ENCODE results near the gene YARS1. TPM values are rescaled to one million over a fixed set of nuclear protein-coding genes. Genes with fewer than 3 reads are reported as not detected.

The YARS1 gene
- total RNA-seq, 1 donor from 2014 or later, result 219 TPM

DNA sequence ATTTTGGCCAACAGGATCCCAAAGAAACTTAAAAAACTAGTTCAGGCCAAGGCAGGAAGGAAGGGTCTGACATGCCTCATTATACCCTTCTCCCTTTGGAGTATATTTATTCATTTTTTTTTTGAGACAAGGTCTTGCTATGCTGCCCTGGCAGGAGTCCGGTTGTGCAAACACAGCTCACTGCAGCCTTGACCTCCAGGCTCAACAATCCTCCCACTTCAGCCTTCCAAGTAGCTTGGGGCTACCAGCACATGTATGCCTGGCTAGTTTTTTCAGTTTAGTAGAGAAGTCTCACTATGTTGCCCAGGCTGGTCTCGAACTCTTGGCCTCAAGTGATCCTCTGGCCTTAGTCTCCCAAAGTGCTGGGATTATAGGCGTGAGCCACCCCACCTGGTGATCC lies 5.2 kb downstream of the YARS1 start:
- Histone ChIP-seq H3K79me2 (ENCODE audit: insufficient read depth, low read length) (peaks cover 95% of the 10 kb centered on the region), H4K20me1 (ENCODE audit: insufficient read depth, low read length) (peaks cover 54% of the 10 kb centered on the region), H3K27ac (ENCODE audit: low read depth, low read length) (no peak overlapping the region), H3K4me1 (ENCODE audit: insufficient read depth, low read length) (peaks cover 19% of the 10 kb centered on the region), H3K4me2 (ENCODE audit: low read length) (no peak overlapping the region), H3K36me3 (ENCODE audit: insufficient read depth, low read length) (peaks cover 24% of the 10 kb centered on the region), H3K4me3 (ENCODE audit: insufficient read depth, low read depth, low read length) (no peak overlapping the region), H3K9me3 (ENCODE audit: insufficient read depth, low read depth, low read length) (no peaks in the 10 kb centered on the region), H3K27me3 (ENCODE audit: insufficient read depth, low read length) (no peaks in the 10 kb centered on the region), H2AFZ (ENCODE audit: low read depth, low read length) (no peak overlapping the region), H3K9ac (ENCODE audit: low read length) (no peak overlapping the region)
- TF ChIP-seq, protein P1, sequence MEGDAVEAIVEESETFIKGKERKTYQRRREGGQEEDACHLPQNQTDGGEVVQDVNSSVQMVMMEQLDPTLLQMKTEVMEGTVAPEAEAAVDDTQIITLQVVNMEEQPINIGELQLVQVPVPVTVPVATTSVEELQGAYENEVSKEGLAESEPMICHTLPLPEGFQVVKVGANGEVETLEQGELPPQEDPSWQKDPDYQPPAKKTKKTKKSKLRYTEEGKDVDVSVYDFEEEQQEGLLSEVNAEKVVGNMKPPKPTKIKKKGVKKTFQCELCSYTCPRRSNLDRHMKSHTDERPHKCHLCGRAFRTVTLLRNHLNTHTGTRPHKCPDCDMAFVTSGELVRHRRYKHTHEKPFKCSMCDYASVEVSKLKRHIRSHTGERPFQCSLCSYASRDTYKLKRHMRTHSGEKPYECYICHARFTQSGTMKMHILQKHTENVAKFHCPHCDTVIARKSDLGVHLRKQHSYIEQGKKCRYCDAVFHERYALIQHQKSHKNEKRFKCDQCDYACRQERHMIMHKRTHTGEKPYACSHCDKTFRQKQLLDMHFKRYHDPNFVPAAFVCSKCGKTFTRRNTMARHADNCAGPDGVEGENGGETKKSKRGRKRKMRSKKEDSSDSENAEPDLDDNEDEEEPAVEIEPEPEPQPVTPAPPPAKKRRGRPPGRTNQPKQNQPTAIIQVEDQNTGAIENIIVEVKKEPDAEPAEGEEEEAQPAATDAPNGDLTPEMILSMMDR (IDR thresholded peaks at IDR 0.05; ENCODE audit: insufficient read depth, low read depth, low read length), result no peak
- no peak for TF ChIP-seq EZH2 (IDR thresholded peaks at IDR 0.05; ENCODE audit: insufficient read depth, low read length)
- H3K36me3 Mint-ChIP-seq (ENCODE audit: low read depth, unreplicated experiment), result peaks cover 26% of the 10 kb centered on the region
- no peaks in the 10 kb centered on the region for H3K27me3 Mint-ChIP-seq (ENCODE audit: low read depth, unreplicated experiment)
- no peak overlapping the region for H3K4me3 Mint-ChIP-seq (ENCODE audit: unreplicated experiment)
- DNase-seq (ENCODE audit: low read depth), result no peak
- peaks cover 17% of the 10 kb centered on the region for H3K4me1 Mint-ChIP-seq (ENCODE audit: low read depth, unreplicated experiment)
- FAIRE-seq, result no peak
- H3K27ac Mint-ChIP-seq (ENCODE audit: unreplicated experiment), result no peak overlapping the region
- H3K9me3 Mint-ChIP-seq (ENCODE audit: unreplicated experiment), result no peaks in the 10 kb centered on the region

DNA sequence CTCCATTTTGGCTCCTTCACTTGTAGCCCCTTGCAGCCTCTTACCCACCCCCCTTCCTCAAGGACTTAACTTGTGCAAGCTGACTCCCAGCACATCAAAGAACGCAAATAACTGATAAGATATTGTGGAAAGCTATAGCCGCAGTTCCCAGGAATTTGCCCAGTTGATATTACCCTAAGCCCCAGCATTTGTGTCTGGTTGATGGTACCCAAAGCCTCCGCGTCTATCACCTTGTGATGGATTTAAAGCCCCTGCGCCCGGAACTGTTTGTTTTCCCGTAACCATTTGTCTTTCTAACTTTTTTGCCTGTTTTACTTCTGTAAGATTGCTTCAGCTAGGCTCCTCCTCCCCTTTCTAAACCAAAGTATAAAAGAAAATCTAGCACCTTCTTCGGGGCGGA lies 5.9 kb downstream of the YARS1 start:
- TF ChIP-seq EZH2 (IDR thresholded peaks at IDR 0.05; ENCODE audit: insufficient read depth, low read length), result no peak
- TF ChIP-seq, protein P1 (IDR thresholded peaks at IDR 0.05; ENCODE audit: insufficient read depth, low read depth, low read length), result no peak
- H4K20me1 ChIP-seq (ENCODE audit: insufficient read depth, low read length), result peaks cover 60% of the 10 kb centered on the region
- Mint-ChIP-seq H3K27me3 (ENCODE audit: low read depth, unreplicated experiment) (no peaks in the 10 kb centered on the region), H3K9me3 (ENCODE audit: unreplicated experiment) (no peaks in the 10 kb centered on the region), H3K27ac (ENCODE audit: unreplicated experiment) (no peak overlapping the region), H3K36me3 (ENCODE audit: low read depth, unreplicated experiment) (peaks cover 30% of the 10 kb centered on the region), H3K4me1 (ENCODE audit: low read depth, unreplicated experiment) (peaks cover 17% of the 10 kb centered on the region), H3K4me3 (ENCODE audit: unreplicated experiment) (peak overlapping the region; percentile 54)
- H3K36me3 ChIP-seq (ENCODE audit: insufficient read depth, low read length), result peaks cover 30% of the 10 kb centered on the region
- DNase-seq (ENCODE audit: low read depth), result no peak
- no peaks in the 10 kb centered on the region for H3K9me3 ChIP-seq (ENCODE audit: insufficient read depth, low read depth, low read length)
- no peaks in the 10 kb centered on the region for H3K27me3 ChIP-seq (ENCODE audit: insufficient read depth, low read length)
- H3K4me3 ChIP-seq (ENCODE audit: insufficient read depth, low read depth, low read length), result no peak overlapping the region
- no peak overlapping the region for H2AFZ ChIP-seq (ENCODE audit: low read depth, low read length)
- H3K79me2 ChIP-seq (ENCODE audit: insufficient read depth, low read length), result peaks cover 95% of the 10 kb centered on the region
- H3K4me2 ChIP-seq (ENCODE audit: low read length), result no peak overlapping the region
- peaks cover 19% of the 10 kb centered on the region for H3K4me1 ChIP-seq (ENCODE audit: insufficient read depth, low read length)
- FAIRE-seq, result no peak
- H3K27ac ChIP-seq (ENCODE audit: low read depth, low read length), result no peak overlapping the region
- no peak overlapping the region for H3K9ac ChIP-seq (ENCODE audit: low read length)

DNA sequence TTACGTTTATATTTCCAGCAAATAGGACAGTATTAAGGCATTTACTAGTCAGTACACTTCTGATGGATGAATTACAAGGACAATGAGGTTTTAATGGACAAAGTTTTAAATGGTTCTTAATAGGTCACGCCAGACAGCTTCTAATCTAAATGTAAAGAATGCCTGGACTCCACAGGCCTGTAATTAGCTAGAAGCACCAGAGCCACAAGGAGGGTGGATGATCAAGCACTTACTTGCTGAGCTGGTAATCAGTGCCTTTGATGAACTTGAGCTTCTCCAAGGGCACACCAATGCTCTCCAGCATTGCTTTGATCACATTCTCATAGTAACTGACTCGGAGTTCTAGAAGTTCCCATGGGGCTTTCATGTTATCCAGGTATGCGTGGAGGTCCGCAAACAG lies 6.8 kb downstream of the YARS1 start:
- FAIRE-seq, result no peak
- no peaks in the 10 kb centered on the region for H3K27me3 Mint-ChIP-seq (ENCODE audit: low read depth, unreplicated experiment)
- H3K36me3 ChIP-seq (ENCODE audit: insufficient read depth, low read length), result peaks cover 34% of the 10 kb centered on the region

More for the DNA sequence above, 6.8 kb downstream of the YARS1 start:
- Histone ChIP-seq H3K79me2 (ENCODE audit: insufficient read depth, low read length) (peaks cover 92% of the 10 kb centered on the region), H3K9ac (ENCODE audit: low read length) (no peak overlapping the region), H3K4me1 (ENCODE audit: insufficient read depth, low read length) (peaks cover 15% of the 10 kb centered on the region), H2AFZ (ENCODE audit: low read depth, low read length) (no peak overlapping the region), H4K20me1 (ENCODE audit: insufficient read depth, low read length) (peaks cover 64% of the 10 kb centered on the region), H3K27ac (ENCODE audit: low read depth, low read length) (no peak overlapping the region), H3K4me2 (ENCODE audit: low read length) (no peak overlapping the region), H3K27me3 (ENCODE audit: insufficient read depth, low read length) (no peaks in the 10 kb centered on the region), H3K9me3 (ENCODE audit: insufficient read depth, low read depth, low read length) (no peaks in the 10 kb centered on the region), H3K4me3 (ENCODE audit: insufficient read depth, low read depth, low read length) (no peak overlapping the region)
- Mint-ChIP-seq H3K9me3 (ENCODE audit: unreplicated experiment) (no peaks in the 10 kb centered on the region), H3K36me3 (ENCODE audit: low read depth, unreplicated experiment) (peaks cover 28% of the 10 kb centered on the region), H3K27ac (ENCODE audit: unreplicated experiment) (no peak overlapping the region), H3K4me1 (ENCODE audit: low read depth, unreplicated experiment) (peaks cover 13% of the 10 kb centered on the region), H3K4me3 (ENCODE audit: unreplicated experiment) (no peak overlapping the region)
- TF ChIP-seq EZH2 (IDR thresholded peaks at IDR 0.05; ENCODE audit: insufficient read depth, low read length), result no peak
- TF ChIP-seq, protein P1 (IDR thresholded peaks at IDR 0.05; ENCODE audit: insufficient read depth, low read depth, low read length), result no peak
- DNase-seq (ENCODE audit: low read depth), result no peak

Data from astrocyte (in vitro differentiated cells and primary cell).